BE2C (cell line): Measurements from ENCODE around the gene PRKN.

Source experiments
- DNase-seq: peaks from one replicate; pipeline ENCODE4 v3.0.0-alpha.2; 2020
- H3K27me3 ChIP-seq: fragments of 250-450 bp; sonication (Bioruptor Pico); 2 replicates; pipeline ENCODE4 v1.5.1; 2020; ENCODE audit warnings: mild to moderate bottlenecking
- H3K36me3 ChIP-seq: fragments of 250-450 bp; sonication (Bioruptor Pico); 2 replicates; pipeline ENCODE4 v1.5.1; 2020; ENCODE audit warnings: mild to moderate bottlenecking
- H3K4me1 ChIP-seq: fragments of 250-450 bp; sonication (Bioruptor Pico); 2 replicates; pipeline ENCODE4 v1.5.1; 2020
- H3K4me3 ChIP-seq: 2 replicates; pipeline ENCODE4 v1.5.1; 2011; ENCODE audit warnings: low read depth, low read length
- H3K9me3 ChIP-seq: fragments of 250-450 bp; sonication (Bioruptor Pico); 2 replicates; pipeline ENCODE4 v1.5.1; 2020
- TF ChIP-seq, protein P1 (sequence below): IDR thresholded peaks from 2 replicates; pipeline ENCODE4 v1.5.1; 2012; ENCODE audit warnings: mild to moderate bottlenecking, low read depth, low read length

Gene PRKN

DNA sequence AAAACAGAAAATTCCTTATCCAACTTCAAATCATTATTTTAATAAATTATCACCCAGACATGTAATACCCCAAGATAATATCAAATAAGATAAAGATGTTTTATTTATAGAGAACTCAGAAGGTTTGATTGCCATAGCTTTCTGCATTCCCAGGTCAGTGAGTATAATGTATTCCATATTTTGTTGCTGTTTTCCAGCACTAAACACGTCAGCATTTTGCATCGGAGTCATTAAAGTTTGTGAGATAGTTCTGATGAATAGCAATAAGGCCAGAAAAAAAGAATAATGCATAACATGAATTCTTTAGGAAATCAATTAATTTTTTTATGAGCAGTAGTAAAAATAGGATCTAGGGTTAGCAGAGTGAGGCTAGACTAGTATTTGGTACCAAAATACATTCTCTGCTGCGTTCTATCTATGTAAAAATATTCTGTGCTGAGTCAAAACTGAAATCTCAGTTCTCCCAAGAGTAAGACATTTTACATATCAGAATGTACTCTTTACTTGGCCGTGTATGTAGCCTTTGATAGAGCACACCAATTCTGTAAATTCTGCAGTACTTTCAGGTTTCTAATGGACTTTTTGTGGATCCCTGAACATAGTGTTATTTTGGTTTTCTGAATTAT lies 1183.8 kb downstream of the PRKN start:
- no peaks in the 10 kb centered on the region for H3K4me1 ChIP-seq

DNA sequence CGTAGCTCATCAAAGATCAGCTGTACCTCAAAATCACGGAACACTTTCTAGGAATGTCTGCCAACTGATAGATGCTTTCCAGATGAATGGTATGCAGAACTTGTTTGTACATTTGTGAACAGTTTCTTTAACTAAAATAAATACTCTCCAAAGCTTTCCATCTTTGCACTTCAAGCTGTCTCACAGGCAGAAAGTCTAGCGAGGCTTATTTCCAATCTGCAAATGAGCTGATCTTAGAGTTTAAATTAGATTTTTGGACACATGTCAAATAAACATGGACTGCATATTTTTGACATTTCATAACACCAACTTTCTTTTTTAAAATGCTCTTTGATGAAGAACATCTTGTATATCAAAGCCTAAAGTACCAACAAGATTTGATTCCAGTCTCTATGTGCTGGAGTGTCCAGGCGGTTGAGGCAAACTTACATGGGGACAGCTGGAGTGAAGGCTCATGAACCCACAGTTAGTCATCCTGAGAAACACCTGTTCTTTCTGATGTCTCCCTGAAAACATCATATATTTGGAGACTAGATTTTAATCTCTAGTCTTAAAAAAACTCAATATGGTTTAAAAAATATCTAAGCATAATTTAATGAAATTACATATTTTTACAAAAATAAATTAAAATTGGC lies 1185.1 kb downstream of the PRKN start:
- no peak for DNase-seq
- H3K36me3 ChIP-seq, result no peaks in the 10 kb centered on the region
- H3K4me3 ChIP-seq, result no peak overlapping the region
- no peaks in the 10 kb centered on the region for H3K4me1 ChIP-seq
- no peaks in the 10 kb centered on the region for H3K27me3 ChIP-seq
- TF ChIP-seq, protein P1, sequence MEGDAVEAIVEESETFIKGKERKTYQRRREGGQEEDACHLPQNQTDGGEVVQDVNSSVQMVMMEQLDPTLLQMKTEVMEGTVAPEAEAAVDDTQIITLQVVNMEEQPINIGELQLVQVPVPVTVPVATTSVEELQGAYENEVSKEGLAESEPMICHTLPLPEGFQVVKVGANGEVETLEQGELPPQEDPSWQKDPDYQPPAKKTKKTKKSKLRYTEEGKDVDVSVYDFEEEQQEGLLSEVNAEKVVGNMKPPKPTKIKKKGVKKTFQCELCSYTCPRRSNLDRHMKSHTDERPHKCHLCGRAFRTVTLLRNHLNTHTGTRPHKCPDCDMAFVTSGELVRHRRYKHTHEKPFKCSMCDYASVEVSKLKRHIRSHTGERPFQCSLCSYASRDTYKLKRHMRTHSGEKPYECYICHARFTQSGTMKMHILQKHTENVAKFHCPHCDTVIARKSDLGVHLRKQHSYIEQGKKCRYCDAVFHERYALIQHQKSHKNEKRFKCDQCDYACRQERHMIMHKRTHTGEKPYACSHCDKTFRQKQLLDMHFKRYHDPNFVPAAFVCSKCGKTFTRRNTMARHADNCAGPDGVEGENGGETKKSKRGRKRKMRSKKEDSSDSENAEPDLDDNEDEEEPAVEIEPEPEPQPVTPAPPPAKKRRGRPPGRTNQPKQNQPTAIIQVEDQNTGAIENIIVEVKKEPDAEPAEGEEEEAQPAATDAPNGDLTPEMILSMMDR, result no peak
- H3K9me3 ChIP-seq, result no peaks in the 10 kb centered on the region

More for the DNA sequence above, 1183.8 kb downstream of the PRKN start:
- Histone ChIP-seq H3K27me3 (no peaks in the 10 kb centered on the region), H3K36me3 (no peaks in the 10 kb centered on the region), H3K4me3 (no peak overlapping the region), H3K9me3 (no peaks in the 10 kb centered on the region)
- TF ChIP-seq, protein P1, result no peak
- no peak for DNase-seq

DNA sequence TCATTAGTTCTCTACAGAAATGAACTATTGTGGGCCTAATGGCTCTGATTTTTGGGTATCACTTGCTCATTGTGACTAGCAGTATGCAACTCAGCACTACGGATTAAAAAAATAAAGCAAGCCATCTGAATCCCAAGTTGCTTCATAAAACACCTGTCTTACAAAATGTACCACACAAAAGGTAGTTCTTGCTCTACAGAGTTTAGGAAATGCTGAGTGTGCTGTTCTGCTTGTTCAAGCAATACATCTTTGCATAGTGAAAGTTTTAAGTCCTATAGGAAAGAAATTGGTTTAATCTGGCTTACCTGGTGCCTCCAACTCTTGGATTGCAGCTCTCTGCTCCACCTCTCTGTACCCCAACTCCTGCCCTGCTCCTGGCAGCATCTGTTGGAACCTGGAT lies 1187.0 kb downstream of the PRKN start:
- DNase-seq, result no peak
- Histone ChIP-seq H3K36me3 (no peaks in the 10 kb centered on the region), H3K27me3 (no peaks in the 10 kb centered on the region), H3K4me1 (no peaks in the 10 kb centered on the region), H3K4me3 (no peak overlapping the region), H3K9me3 (no peaks in the 10 kb centered on the region)
- TF ChIP-seq, protein P1, result no peak

DNA sequence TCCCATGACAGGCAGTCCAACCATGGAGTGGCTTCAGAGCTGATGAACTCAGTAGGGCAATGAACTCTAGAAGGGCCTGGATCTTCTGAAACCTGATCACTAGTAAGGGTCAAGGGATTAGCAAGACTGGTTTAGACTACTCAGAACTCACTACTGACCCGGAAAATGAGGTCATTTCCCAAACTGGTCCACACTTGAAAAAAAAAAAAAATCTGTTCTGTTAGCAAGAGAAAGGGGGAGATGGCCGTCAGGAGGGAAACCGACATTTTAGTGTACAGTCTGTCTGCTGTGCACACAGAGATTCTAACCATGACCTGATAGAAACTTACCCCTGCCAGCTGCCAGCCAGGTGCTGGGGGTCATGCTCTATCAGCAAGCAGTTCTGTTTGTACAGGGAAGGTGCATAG lies 1191.3 kb downstream of the PRKN start:
- H3K27me3 ChIP-seq, result no peaks in the 10 kb centered on the region
- no peak for DNase-seq
- H3K4me1 ChIP-seq, result no peaks in the 10 kb centered on the region
- no peaks in the 10 kb centered on the region for H3K9me3 ChIP-seq
- H3K4me3 ChIP-seq, result no peak overlapping the region
- no peaks in the 10 kb centered on the region for H3K36me3 ChIP-seq
- TF ChIP-seq, protein P1, result no peak

DNA sequence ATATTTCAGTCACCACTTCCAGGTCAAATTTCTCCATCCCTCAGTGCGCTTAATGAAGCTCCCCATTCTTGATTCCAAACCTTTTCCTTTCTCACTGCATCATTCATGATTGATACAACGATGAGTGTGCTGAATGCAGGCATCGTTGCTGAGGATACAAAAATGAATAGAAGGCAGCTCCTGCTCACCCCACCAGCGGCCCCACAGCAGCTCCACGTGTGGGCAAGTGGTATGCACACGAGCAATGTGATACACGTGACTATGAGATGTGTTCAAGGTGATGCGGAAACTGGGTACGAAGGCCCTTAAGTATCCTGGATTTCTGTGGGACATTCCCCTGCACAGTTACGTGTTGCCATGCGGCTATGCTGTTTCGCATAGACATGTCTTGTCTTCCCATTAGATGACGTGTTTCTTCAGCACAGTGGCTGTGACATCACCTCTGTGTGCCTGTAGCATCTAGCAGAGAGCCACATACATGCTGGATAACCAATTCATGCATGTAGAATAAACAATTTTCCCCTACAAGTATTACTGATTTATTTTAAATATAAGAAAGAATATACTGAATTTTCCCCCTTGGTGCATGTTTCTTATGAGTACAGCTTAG lies 1193.2 kb downstream of the PRKN start:
- Histone ChIP-seq H3K27me3 (no peaks in the 10 kb centered on the region), H3K4me3 (no peak overlapping the region), H3K9me3 (no peaks in the 10 kb centered on the region), H3K36me3 (no peaks in the 10 kb centered on the region), H3K4me1 (no peaks in the 10 kb centered on the region)
- TF ChIP-seq, protein P1, result no peak
- no peak for DNase-seq

DNA sequence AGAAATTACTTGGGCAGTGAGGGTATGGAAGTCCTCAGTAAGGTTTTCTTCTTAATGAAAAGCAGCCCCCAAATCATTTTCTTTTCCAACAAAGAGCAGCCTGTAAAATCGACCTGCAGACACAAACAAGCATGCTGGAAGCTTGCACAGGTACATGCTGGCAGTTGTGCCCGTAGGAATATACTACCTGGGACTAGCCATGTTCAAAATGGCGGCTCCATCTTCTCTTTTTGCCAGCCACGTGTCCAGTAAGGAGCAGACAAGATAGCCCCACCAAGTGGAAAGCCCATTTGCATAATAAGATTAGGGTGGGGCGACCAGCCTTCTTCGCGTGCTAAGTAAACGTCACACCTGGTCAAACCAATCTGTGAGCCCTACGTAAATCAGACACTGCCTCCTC lies 1194.3 kb downstream of the PRKN start:
- Histone ChIP-seq H3K4me1 (no peaks in the 10 kb centered on the region), H3K36me3 (no peaks in the 10 kb centered on the region), H3K4me3 (no peak overlapping the region), H3K27me3 (no peaks in the 10 kb centered on the region), H3K9me3 (no peaks in the 10 kb centered on the region)
- TF ChIP-seq, protein P1, result no peak
- DNase-seq, result no peak
